Brain microvascular endothelial cell (primary cell): ENCODE data around the gene TRDN.

ENCODE experiments used
- DNase-seq: peaks from one replicate; pipeline ENCODE4 v3.0.0-alpha.2; 2020
- H3K27ac ChIP-seq: fragments of 250-450 bp; sonication (Bioruptor Pico); 2 replicates; pipeline ENCODE4 v1.5.1; 2020; ENCODE audit warnings: mild to moderate bottlenecking, moderate library complexity
- H3K27me3 ChIP-seq: fragments of 250-450 bp; sonication (Bioruptor Pico); replicated peaks from 2 replicates; pipeline ENCODE4 v1.5.1; 2020; ENCODE audit warnings: mild to moderate bottlenecking
- H3K36me3 ChIP-seq: fragments of 250-450 bp; sonication (Bioruptor Pico); replicated peaks from 2 replicates; pipeline ENCODE4 v1.5.1; 2020; ENCODE audit warnings: mild to moderate bottlenecking
- H3K4me3 ChIP-seq: 2 replicates; pipeline ENCODE4 v1.5.1; 2011; ENCODE audit warnings: low read depth, mild to moderate bottlenecking, control low read depth, low read length, moderate library complexity
- CTCF ChIP-seq: IDR thresholded peaks from 2 replicates; pipeline ENCODE4 v1.5.1; 2011; ENCODE audit warnings: low read depth, mild to moderate bottlenecking, moderate library complexity, low read length, control low read depth, inconsistent platforms; ENCODE audit errors: missing control alignments
- in situ Hi-C: cut with HindIII; loops from 2 replicates; pipeline ENCODE4 v1.10.0; 2017; ENCODE audit warnings: low sequenced_read_pairs, low pct_ligation_motif_present

The TRDN gene

DNA sequence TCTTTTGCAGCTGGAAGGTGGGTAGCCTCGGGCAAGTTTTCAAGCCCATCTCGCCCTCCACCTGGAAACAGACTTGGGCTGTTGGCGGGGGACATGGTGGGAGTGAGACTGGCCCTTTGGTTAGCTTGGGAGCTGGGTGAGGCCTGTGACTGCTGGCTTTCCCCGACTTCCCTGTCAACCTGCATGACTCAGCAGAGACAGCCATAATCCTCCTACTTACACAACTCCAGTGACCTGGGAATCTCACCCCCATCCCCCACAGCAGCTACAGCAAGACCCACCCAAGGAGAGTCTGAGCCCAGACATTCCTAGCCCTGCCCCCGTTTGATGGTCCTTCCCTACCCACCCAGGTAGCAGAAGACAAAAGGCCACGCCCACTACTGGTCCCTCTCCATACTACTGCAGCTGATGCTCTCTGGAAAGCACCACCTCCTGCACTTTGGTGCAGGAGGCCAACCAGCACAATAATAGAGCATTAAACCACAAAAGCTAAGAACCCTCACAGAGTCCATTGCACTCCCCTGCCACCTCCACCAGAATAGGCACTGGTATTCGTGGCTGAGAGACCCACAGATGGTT lies 188.4 kb downstream of the TRDN start:
- H3K27ac ChIP-seq, result no peak overlapping the region
- H3K36me3 ChIP-seq, result no peaks in the 10 kb centered on the region
- no peaks in the 10 kb centered on the region for H3K27me3 ChIP-seq
- TF ChIP-seq CTCF, result no peak
- DNase-seq, result no peak
- in situ Hi-C loops, result no loop called here
- H3K4me3 ChIP-seq, result no peak overlapping the region

DNA sequence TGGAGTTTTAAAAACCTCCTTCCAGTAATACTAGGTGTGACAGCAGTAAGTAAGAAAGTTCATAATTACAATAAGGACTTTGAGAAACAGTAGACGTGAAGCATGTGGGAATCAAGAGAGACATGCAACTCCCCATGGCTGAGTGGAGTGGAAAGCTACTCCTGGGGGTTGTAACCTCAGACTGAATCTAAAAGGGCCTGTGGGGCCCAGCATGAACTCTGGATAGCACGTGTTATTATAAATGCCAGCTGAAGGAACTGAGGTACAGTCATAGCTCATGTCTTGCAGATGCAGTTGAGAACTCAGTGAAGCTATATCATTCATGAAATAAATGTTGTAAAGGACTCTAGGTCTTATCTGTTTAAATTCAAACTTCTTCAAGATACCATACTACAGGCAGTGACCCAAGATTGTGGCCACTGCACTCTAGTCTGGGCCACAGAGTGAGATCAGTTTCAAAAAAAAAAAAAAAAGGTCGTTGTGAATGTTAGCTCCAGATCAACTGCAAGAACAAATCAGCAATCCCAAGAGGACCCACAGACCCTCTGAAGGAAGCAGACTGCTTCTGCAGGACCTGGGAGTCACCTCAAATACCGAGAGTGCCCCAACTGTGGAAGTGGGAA lies 189.3 kb downstream of the TRDN start:
- TF ChIP-seq CTCF, result no peak
- Histone ChIP-seq H3K27ac (no peak overlapping the region), H3K27me3 (no peaks in the 10 kb centered on the region), H3K36me3 (no peaks in the 10 kb centered on the region), H3K4me3 (no peak overlapping the region)
- no peak for DNase-seq
- in situ Hi-C loops, result no loop called here

GRCh38 chr6:123439371-123439770 lies 197.4 kb downstream of the TRDN start:
- Histone ChIP-seq H3K36me3 (no peaks in the 10 kb centered on the region), H3K27me3 (no peaks in the 10 kb centered on the region), H3K4me3 (no peak overlapping the region), H3K27ac (no peak overlapping the region)
- no peak for DNase-seq
- TF ChIP-seq CTCF, result no peak
- in situ Hi-C loops, result no loop called here

DNA sequence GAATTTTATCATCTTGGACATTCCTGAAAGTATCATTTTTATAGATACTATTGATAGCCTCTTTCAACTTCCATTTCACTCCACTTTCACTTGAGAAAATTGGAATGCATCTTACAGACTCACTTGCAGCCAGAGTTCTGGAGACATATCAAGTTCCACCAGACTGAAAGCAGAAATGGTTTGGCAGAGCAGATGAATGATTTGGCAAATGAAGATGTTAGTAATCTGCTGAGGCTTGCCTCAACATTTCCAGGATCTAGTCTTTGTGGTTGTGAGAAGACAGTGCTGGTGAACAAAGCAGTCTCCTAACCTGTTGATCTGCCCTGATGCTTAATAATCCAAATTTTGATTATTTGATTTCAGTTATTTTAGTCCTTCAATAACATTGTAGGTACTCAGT lies 202.6 kb downstream of the TRDN start:
- in situ Hi-C loops, result no loop called here
- no peak for TF ChIP-seq CTCF
- no peak for DNase-seq
- Histone ChIP-seq H3K27ac (no peak overlapping the region), H3K36me3 (no peaks in the 10 kb centered on the region), H3K4me3 (no peak overlapping the region), H3K27me3 (no peaks in the 10 kb centered on the region)

DNA sequence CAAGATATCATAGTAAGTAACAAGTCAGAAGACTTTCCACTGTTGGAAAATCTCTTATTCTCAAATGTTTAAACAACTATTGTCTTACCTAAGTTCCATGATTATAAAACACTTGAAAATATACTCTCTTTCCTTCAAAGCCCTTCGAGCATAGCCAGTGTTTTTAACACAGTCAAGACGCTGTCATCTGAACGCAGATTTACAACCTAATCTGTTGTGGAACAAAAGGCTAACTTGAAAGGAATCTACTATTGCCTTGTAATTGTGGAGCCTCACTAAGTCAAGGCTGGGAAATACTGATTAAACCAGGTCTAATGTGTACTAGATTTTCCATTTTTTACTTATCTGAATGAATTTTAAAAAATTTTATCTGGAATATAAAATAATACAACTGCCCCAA lies 205.8 kb downstream of the TRDN start:
- Histone ChIP-seq H3K4me3 (no peak overlapping the region), H3K27ac (no peak overlapping the region), H3K27me3 (no peaks in the 10 kb centered on the region), H3K36me3 (no peaks in the 10 kb centered on the region)
- in situ Hi-C loops, result no loop called here
- TF ChIP-seq CTCF, result no peak
- DNase-seq, result no peak

DNA sequence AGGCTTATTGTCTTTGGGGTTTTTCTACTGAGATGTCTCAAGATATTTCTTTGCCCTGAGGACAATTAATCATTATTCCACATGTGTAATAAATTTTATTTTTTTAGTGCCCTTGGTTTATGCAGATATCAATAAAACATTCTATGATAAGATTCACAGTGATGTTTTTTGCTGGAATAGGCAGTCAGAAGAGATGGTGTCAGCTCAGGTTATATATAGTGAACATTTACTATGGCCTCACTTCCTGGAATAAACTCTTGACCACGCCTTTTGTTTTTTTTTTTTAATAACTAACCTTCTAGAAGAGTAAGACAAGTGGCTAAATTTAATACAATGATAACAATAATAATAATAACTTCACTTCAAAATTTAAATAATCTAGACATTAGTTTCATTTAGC lies 209.7 kb downstream of the TRDN start:
- Histone ChIP-seq H3K4me3 (no peak overlapping the region), H3K27me3 (no peaks in the 10 kb centered on the region), H3K36me3 (no peaks in the 10 kb centered on the region), H3K27ac (no peak overlapping the region)
- in situ Hi-C loops, result no loop called here
- no peak for DNase-seq
- no peak for TF ChIP-seq CTCF
